B cell (primary cell): ENCODE measurements around the gene OTUB2. TPM values are rescaled to one million over a fixed set of nuclear protein-coding genes. Genes with fewer than 3 reads are reported as not detected.
A peak's percentile ranks its signal among the peaks of the same experiment; 100 is the strongest.

Source experiments
- ATAC-seq: fragments of 200-7000 bp; cut with Tn5 transposase; one replicate; pipeline ENCODE4 v1.10.0; 2021; ENCODE audit warnings: low read depth, mild to moderate bottlenecking, moderate number of reproducible peaks, moderate library complexity
- CTCF ChIA-PET: fragments of 350-600 bp; sonication (Branson Sonifier 250); formaldehyde crosslinking; loops from one replicate; lab custom pipeline; 2021; ENCODE audit warnings: antibody characterized with exemption, inconsistent platforms; lab: Charles Lee
- POLR2A ChIA-PET: fragments of 350-600 bp; sonication (Branson Sonifier 250); formaldehyde crosslinking; loops from one replicate; lab custom pipeline; 2021; ENCODE audit warnings: antibody characterized with exemption; lab: Charles Lee
- DNase-seq: peaks from one replicate; pipeline ENCODE4 v3.0.0; 2013
- H2AFZ ChIP-seq: 2 replicates; pipeline ENCODE4 v1.6.1; 2012; ENCODE audit warnings: mild to moderate bottlenecking, low read depth, low read length; ENCODE audit not compliant: insufficient read depth, poor library complexity, severe bottlenecking
- H3K27ac ChIP-seq, 2 donors: 1 replicate in 1 of 2; 2 replicates in 1 of 2; pipeline ENCODE4 v1.5.1; 2012 to 2013; ENCODE audit warnings: low read length in 2 of 2, mild to moderate bottlenecking in 2 of 2, moderate library complexity in 1 of 2
- H3K27me3 ChIP-seq, 4 experiments: fragments of 200-600 bp in 1 of 4; sonication (generic) in 1 of 4; replicated peaks in 1 of 4; 1 replicate in 2 of 4; 2 replicates in 2 of 4; pipeline versions ENCODE4 v1.6.1 to v1.7.0; 2013 to 2016; ENCODE audit warnings: low read length in 3 of 4, mild to moderate bottlenecking in 2 of 4, mixed read lengths in 1 of 4, moderate library complexity in 1 of 4; ENCODE audit not compliant: insufficient read depth in 4 of 4, control insufficient read depth in 3 of 4; ENCODE audit errors: control extremely low read depth in 1 of 4
- H3K36me3 ChIP-seq, 2 experiments: replicated peaks in 1 of 2; 1 replicate in 1 of 2; 2 replicates in 1 of 2; pipeline versions ENCODE4 v1.6.1 to v1.7.1; 2013; ENCODE audit warnings: low read length in 1 of 2; ENCODE audit not compliant: insufficient read depth in 2 of 2, control insufficient read depth in 1 of 2; ENCODE audit errors: control extremely low read depth in 1 of 2, extremely low read depth in 1 of 2
- H3K4me1 ChIP-seq, 2 donors: fragments of 200-600 bp in 1 of 2; sonication (generic) in 1 of 2; 1 replicate in 1 of 2; 2 replicates in 1 of 2; pipeline versions ENCODE4 v1.5.1 to v1.6.1; 2013 to 2017; ENCODE audit warnings: low read length in 2 of 2; ENCODE audit not compliant: control insufficient read depth in 2 of 2, insufficient read depth in 2 of 2
- H3K4me2 ChIP-seq: replicated peaks from 2 replicates; pipeline ENCODE3; 2012; ENCODE audit warnings: mild to moderate bottlenecking, low read depth, low read length; ENCODE audit not compliant: poor library complexity, severe bottlenecking
- H3K4me3 ChIP-seq, 5 experiments: fragments of 200-600 bp in 1 of 5; sonication (generic) in 1 of 5; 1 replicate in 3 of 5; 2 replicates in 2 of 5; pipeline versions ENCODE4 v1.5.1 to v1.7.0; 2011 to 2016; ENCODE audit warnings: low read length in 4 of 5, mild to moderate bottlenecking in 4 of 5, low read depth in 2 of 5, control low read depth in 1 of 5, moderate library complexity in 1 of 5; ENCODE audit not compliant: insufficient read depth in 1 of 5; ENCODE audit errors: control extremely low read depth in 1 of 5, extremely low read depth in 1 of 5
- H3K79me2 ChIP-seq: fragments of 200-600 bp; sonication (generic); one replicate; pipeline ENCODE4 v1.6.0; 2016; ENCODE audit warnings: low read length; ENCODE audit not compliant: control insufficient read depth, insufficient read depth
- H3K9ac ChIP-seq: fragments of 200-600 bp; sonication (generic); 2 replicates; pipeline ENCODE4 v1.6.1; 2017; ENCODE audit warnings: mild to moderate bottlenecking, low read length, moderate library complexity
- H3K9me3 ChIP-seq, 3 donors: one replicate each; pipeline versions ENCODE4 v1.6.1 to v1.7.1; 2013; ENCODE audit warnings: low read length in 2 of 3; ENCODE audit not compliant: control insufficient read depth in 2 of 3, insufficient read depth in 1 of 3; ENCODE audit errors: control extremely low read depth in 1 of 3
- H4K20me1 ChIP-seq: 2 replicates; pipeline ENCODE4 v1.6.0; 2012; ENCODE audit warnings: mild to moderate bottlenecking, low read length; ENCODE audit not compliant: insufficient read depth, control insufficient read depth, poor library complexity, severe bottlenecking
- H3K27ac Mint-ChIP-seq: one replicate; pipeline ENCODE4 v1.8.0; 2021; ENCODE audit warnings: mixed read lengths
- H3K27me3 Mint-ChIP-seq: one replicate; pipeline ENCODE4 v1.8.0; 2021; ENCODE audit warnings: mixed read lengths
- H3K4me1 Mint-ChIP-seq: one replicate; pipeline ENCODE4 v1.8.0; 2021; ENCODE audit warnings: mixed read lengths
- H3K4me3 Mint-ChIP-seq: one replicate; pipeline ENCODE4 v1.8.0; 2021; ENCODE audit warnings: mixed read lengths
- H3K9me3 Mint-ChIP-seq: one replicate; pipeline ENCODE4 v1.8.0; 2022; ENCODE audit warnings: mixed read lengths; ENCODE audit not compliant: insufficient read depth
- CTCF ChIP-seq: fragments of 200-600 bp; IDR thresholded peaks from one replicate; pipeline ENCODE4 v1.8.0; 2022; ENCODE audit warnings: antibody characterized with exemption, mild to moderate bottlenecking
- EZH2 ChIP-seq: IDR thresholded peaks from 2 replicates; pipeline ENCODE4 v1.6.1; 2012; ENCODE audit warnings: borderline replicate concordance, low read depth, mild to moderate bottlenecking, moderate library complexity, low read length; ENCODE audit not compliant: insufficient read depth, poor library complexity, severe bottlenecking
- WGBS: methylation state at CpG from one replicate; pipeline ENCODE4 v1.1.5; 2013; ENCODE audit warnings: missing lambda C conversion rate; ENCODE audit not compliant: insufficient coverage; 5-methylcytosine and 5-hydroxymethylcytosine counted together
- intact Hi-C: fragments of 100-400 bp; cut with micrococcal nuclease; formaldehyde crosslinking; loops from one replicate; pipeline ENCODE4 v1.10.0; 2022
- polyA plus RNA-seq: library from polyadenylated mRNA; depleted of rRNA; stranded (reverse); fragments of >200 nt; gene quantifications from 2 replicates; pipeline ENCODE4 v1.2.3, GENCODE V29; 2012
- total RNA-seq, 2 donors: library from RNA; stranded (reverse); fragments of 120-200 nt in 1 of 2; gene quantifications; 1 replicate in 1 of 2; 2 replicates in 1 of 2; pipeline versions ENCODE4 v1.2.3 to v1.2.4, GENCODE V29; 2013 to 2022

OTUB2 gene
- total and polyA plus RNA-seq, 2 donors (not counting 1 experiment from before 2014, with no cell fraction given), result 0.04 to 0.17 TPM

- H4K20me1 ChIP-seq, result peaks cover 87% of the 10 kb centered on the region
These were observed 48.4 kb downstream of the OTUB2 start for GRCh38 chr14:94074534-94074933.

GRCh38 chr14:94075008-94075407, 48.9 kb downstream of the OTUB2 start:
- Mint-ChIP-seq H3K27ac (no peak overlapping the region), H3K9me3 (peaks cover 15% of the 10 kb centered on the region), H3K4me3 (peak overlapping the region; percentile 54), H3K27me3 (no peaks in the 10 kb centered on the region), H3K4me1 (peaks cover 55% of the 10 kb centered on the region)
- CTCF ChIA-PET, result interaction anchor here (1.1 kb wide), 1 partner anchor 27 kb away, joined by 3 read pairs; no protein-coding TSS in a partner anchor
- Histone ChIP-seq H3K9ac (no peak overlapping the region), H3K27me3 (no peaks in the 10 kb centered on the region), H4K20me1 (peaks cover 87% of the 10 kb centered on the region), H3K4me3 (no peak overlapping the region), H3K9me3 (peaks cover 9 to 15% (median 9%) of the 10 kb centered on the region in 3 donors), H2AFZ (no peak overlapping the region), H3K27ac (no peak overlapping the region), H3K36me3 (peaks cover 10 to 27% of the 10 kb centered on the region in 2 experiments), H3K79me2 (peaks cover 100% of the 10 kb centered on the region), H3K4me1 (peaks cover 30 to 36% of the 10 kb centered on the region in 2 donors), H3K4me2 (no peak overlapping the region)
- intact Hi-C loops, result no loop called here
- POLR2A ChIA-PET, result no interaction called here
- TF ChIP-seq EZH2, result no peak
- no peak for TF ChIP-seq CTCF
- WGBS, result no CpG with 5 or more reads among the region's 2 CpGs
- no peak for DNase-seq
- no peak for ATAC-seq

More at GRCh38 chr14:94074534-94074933, 48.4 kb downstream of the OTUB2 start:
- Mint-ChIP-seq H3K4me3 (no peak overlapping the region), H3K27ac (no peak overlapping the region), H3K27me3 (no peaks in the 10 kb centered on the region), H3K4me1 (peaks cover 53% of the 10 kb centered on the region), H3K9me3 (peaks cover 15% of the 10 kb centered on the region)
- ATAC-seq, result no peak
- POLR2A ChIA-PET, result no interaction called here
- Histone ChIP-seq H3K27ac (no peak overlapping the region), H3K36me3 (peaks cover 10 to 27% of the 10 kb centered on the region in 2 experiments), H3K27me3 (no peaks in the 10 kb centered on the region), H2AFZ (no peak overlapping the region), H3K4me1 (peaks cover 26 to 32% of the 10 kb centered on the region in 2 donors), H3K4me2 (no peak overlapping the region), H3K9me3 (peaks cover 9 to 19% (median 9%) of the 10 kb centered on the region in 3 donors), H3K4me3 (no peak overlapping the region), H3K79me2 (peaks cover 100% of the 10 kb centered on the region), H3K9ac (no peak overlapping the region)
- intact Hi-C loops, result no loop called here
- WGBS, result no CpG with 5 or more reads among the region's 3 CpGs
- CTCF ChIA-PET, result interaction anchor here (1.1 kb wide), 1 partner anchor 27 kb away, joined by 3 read pairs; no protein-coding TSS in a partner anchor
- no peak for DNase-seq
- TF ChIP-seq EZH2, result no peak
- no peak for TF ChIP-seq CTCF
